Measurements from ENCODE around the gene COA5.
A peak's percentile ranks its signal among the peaks of the same experiment; 100 is the strongest.

The COA5 gene, protein sequence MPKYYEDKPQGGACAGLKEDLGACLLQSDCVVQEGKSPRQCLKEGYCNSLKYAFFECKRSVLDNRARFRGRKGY

DNA sequence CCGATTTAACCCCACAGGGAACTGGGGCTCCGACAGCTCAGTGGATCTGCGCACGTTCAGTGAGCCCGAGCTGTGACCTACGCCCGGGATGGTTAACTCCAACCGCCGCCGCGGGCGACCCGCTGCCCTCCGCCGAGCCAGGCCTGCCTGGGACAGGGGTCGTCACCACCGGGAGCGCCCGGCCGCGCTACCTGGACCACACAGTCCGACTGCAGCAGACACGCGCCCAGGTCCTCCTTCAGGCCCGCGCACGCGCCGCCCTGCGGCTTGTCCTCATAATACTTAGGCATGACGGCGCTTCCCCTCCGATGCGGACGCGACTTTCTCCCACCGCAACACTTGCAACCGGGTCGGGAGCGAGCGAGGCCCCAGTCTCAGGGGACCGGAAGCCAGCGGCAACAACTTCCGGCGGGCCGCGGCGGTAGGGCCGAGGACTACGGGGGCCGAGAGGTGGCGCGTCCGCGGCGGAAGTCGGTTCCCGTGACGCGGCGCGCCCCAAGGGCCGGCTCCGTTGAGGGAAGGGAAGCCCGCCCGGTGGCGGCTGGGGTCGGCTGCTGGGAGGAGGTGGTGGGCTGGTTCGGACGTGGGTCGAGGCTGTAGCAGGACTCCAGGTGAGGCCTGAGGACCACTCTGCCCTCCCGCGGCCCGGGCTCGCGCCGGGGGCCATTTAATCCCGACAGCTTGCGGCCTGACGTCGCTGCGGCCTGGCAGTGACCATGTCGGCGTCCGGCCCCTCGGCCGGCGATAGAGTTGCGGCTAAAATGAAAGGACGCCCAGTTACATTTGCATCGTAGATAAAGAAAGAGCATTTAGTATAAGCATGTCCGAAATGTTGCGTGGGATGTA lies at the start of gene COA5, which contains the start of gene UNC50:
Gene COA5, minus strand, starts transcription at position 397 of the 846 bp plus-strand sequence. Its CDS starts 107 bp downstream, at position 290.
Gene UNC50, plus strand, starts transcription at position 474 of the 846 bp plus-strand sequence. CDS start 1,171 bp downstream, outside the sequence.
- peak; percentile 93 for DNase-seq (ENCODE audit: low spot score)

- DNase-seq (ENCODE audit: low spot score): no peak
Observed at GRCh38 chr2:98656800-98657199, 48.5 kb upstream of the COA5 start.

DNA sequence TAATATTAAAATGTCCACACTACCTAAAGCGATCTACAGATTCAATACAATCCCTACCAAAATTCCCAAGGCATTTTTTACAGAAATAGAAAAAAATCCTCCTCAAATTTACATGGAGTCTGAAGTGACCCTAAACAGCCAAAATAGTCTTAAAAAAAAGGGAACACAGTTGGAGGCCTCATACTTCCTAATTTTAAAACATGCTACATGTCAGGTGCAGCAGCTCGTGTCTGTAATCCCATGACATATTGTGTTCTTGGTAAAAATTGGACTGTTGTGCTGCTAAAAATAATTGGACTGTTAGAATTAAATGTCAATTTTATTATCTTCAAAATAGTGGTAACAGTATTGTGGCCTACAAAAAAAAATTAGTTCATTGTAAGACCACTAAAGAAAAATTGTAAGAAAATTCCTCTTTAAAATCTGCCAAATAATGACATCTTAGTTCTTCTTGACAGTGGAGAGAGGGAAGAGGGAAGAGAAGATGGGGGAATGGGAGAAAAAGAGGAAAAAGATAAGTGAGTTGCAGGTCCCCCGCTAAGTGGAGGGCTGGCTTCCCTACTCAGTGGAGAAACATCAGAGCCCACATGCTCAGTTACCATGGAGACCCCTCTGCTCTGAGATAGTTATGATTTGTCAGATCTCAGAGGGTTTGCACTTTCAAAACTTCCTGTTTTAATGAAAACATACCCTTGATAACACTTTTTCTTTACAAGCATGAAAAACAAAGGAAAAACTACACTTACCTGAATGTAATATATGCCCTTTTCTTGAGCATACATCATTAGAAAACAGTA lies 46.6 kb upstream of the COA5 start:
- no peak for DNase-seq (ENCODE audit: low spot score)

DNA sequence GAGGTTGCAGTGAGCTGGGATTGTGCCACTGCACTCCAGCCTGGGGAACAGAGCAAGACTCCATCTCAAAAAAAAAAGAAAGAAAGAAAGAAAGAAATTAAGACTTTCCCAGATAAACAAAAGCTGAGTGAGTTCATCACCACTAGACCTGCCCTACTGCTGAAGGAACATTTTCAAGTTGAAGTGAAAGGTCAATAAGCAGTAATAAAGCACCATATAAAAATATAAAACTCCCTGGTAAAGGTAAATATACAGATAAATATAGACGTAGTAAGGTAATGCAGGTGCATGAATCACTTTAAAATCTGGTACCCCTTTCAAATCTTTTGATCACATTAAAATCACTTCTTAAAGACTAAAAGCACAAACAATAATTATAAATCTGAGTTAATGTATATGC lies 42.7 kb upstream of the COA5 start:
- DNase-seq (ENCODE audit: low spot score): no peak

- no peak for DNase-seq (ENCODE audit: low spot score)
Observed at GRCh38 chr2:98649992-98650375, 41.7 kb upstream of the COA5 start.

DNA sequence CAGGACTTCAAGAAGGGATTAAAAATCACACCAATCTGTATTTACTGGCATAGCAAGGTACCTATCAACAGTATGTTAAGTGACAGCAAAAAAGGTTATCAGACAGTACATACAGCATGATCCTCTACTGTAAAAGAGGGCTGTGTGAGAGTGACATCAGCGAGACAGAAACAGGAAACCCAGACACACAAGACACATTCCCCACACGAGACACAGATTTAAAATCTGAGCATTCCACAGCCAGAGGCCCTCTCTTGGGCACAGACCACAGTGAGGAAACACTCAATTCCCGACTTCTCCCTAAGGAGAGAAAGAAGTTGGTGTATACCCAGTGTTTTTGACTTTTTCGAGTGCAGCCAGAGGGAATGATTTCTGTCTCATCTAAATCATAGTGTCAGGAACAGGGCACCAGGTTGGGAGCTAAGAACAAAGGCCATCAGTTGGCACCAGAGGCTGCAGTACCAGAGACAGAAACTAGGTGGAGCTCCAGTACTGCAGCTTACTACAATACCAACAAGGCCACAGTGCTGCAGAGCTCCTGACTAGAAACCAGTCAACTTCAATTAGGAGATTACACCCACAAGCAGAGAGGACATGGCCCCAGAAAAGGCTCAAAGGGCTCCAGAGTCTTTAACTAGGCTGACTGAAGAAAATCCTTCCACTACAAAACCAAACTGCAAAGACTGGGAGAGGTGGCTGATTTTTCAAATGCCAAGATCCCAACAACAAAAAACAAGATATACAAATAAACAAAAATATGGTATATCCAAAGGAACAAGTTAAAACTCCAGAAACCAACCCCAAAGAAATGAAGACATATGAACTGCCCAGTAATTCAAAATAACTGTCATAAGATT lies 41.1 kb upstream of the COA5 start:
- peak; percentile 57 for DNase-seq (ENCODE audit: low spot score)

- DNase-seq (ENCODE audit: low spot score): no peak
Observed at GRCh38 chr2:98648451-98648850, 40.1 kb upstream of the COA5 start.

DNA sequence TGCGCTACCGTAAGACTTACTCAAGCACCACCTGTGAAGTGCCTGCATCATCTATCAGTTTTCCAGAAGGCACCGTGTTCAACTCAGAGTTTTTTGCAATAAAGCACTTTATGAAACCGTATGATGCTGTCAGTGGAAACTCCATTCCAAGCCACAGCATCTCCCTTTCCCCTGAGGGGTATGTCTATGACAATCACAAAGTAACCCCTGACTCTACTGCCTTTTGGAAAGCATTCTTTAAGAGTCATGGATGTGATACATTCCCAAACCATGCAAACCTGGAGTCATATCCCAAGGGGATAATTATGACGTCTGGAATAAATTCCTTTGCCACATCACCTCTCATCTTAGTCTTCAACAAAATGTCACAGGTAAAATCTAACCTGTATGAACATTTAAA lies 39.3 kb upstream of the COA5 start:
- no peak for DNase-seq (ENCODE audit: low spot score)

GRCh38 chr2:98643496-98644100 lies 35.3 kb upstream of the COA5 start:
- DNase-seq (ENCODE audit: low spot score): no peak

GRCh38 chr2:98637401-98638147 lies 29.3 kb upstream of the COA5 start:
- DNase-seq (ENCODE audit: low spot score): no peak

DNA sequence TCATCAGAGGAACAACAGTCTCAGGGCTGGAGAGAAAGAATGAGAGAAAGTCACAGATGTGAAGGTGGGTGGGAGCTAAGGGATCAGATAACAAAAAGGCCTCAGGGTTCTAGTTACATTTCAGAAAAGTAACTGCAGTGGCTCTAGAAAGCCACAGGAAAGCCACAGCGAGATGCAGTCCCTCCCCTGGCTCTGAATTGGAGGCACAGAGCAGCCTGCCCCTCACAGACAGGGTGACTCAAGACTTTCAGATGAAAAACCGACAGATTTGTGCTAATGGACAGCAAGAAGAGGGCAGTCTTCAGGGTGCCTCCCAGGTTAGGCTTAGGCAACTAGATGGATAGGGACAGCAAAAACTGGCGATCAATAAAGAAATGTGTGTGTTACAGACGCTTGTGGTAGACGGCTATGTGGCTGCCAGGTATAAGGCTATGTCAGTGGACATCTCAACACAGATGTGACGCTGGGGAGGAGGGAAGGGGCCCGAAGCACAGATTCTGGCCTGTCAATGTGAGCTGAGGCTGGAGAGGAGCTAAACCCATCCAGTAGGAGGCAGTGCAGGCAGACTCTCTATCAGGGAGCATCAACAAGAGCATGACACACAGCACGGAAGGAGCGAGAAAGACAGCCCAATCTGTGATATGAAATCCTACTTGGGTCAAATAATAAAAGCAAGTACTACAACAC lies 26.2 kb upstream of the COA5 start:
- no peak for DNase-seq (ENCODE audit: low spot score)

DNA sequence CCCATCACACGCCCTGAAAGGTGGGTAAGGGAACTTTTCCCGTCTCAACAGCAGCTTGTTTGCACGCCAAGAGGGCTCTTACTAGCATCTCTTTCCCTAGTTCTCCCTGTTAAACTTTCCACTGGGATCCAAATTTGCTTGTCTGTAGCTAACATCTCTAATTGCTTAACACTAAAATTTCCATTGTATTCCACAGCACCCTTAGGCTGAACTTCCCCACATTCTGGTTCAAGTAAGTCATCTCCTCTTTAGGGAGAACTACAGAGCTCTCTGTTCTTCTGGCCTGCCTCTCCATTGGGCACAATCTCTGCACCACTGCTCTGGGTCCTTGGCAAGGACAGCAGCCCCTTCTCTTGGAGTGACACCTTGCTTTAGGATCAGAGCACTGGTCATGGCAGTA lies 24.0 kb upstream of the COA5 start:
- DNase-seq (ENCODE audit: low spot score): no peak

DNA sequence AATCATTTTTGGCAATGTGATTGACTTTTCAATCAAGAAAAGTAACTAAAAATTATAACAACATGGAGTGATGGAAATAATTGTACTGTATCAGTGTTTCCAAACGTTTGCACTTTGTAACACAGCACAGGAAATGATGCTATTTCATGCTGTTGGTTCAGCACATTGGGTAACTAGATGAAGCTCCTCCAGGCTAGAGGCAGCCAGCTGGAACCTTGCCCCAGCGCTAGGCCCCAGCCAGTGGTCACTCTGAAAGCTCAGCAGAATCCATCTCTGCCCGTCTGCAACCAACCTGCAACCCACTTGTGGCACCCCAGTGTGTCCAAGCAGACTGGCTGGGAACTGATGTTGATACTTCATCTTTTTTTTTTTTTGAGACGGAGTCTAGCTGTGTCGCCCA lies 15.3 kb upstream of the COA5 start:
- DNase-seq (ENCODE audit: low spot score): no peak

- DNase-seq (ENCODE audit: low spot score): no peak
Observed at GRCh38 chr2:98617149-98617548, 8.8 kb upstream of the COA5 start.

DNA sequence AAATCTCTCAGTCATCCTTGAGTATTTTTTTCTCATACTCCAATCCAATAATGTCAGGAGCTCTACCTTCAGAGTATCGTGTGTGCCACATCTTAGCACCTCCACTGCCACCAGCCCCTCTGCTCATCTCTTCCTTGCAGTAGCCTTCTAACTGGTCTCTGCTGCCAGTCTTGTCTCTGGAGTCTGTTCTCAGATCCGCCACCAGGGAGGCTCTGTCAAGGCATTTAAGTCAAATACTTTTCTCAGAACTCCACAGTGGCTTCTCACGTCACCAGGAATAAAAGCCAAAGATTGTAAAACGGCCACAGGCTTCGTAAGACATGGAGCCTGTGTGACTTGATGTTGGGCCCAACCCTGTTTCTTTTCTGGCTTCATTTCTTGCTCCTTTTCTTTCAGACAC lies 7.2 kb upstream of the COA5 start:
- DNase-seq (ENCODE audit: low spot score): no peak

DNA sequence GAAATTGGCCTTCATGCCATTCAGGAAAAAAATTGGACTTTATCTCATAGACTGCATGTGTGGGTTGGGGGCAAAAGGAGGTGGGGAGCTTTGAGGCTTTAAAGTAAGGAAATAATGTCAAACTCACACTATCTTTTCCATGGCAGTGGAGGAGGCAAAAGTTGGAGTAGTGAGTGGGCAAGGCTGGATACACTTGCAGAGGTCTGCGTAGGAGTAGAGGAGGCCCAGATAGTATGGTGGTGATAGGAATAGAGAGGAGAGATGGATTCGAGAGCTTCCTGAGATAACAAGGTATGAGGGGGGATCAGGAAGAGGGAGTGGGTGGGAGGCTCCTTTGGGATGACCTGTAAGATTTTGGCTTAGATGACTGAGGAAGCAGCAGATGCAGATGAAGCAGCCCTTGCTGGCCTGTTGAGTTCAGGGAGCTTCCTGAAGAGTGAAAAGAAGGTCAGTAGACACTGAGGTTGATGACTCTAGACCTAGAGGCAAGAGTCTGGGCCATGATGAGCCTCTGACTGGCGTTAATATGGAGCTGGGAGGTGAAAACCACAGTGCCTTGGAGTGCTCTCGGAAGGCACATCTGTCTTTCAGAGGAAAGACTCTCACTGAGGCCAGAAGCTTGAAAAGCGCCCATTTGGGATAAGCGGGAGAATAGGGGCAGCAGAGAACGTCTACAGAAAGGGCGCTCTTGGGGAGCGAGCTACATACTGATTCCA lies 5.9 kb upstream of the COA5 start:
- DNase-seq (ENCODE audit: low spot score): no peak

GRCh38 chr2:98608962-98609604 lies 771 bp upstream of the COA5 start:
- DNase-seq (ENCODE audit: low spot score): no peak

- DNase-seq (ENCODE audit: low spot score): no peak
Observed at GRCh38 chr2:98607741-98608115, 584 bp downstream of the COA5 start.

GRCh38 chr2:98607104-98607503 lies 1.2 kb downstream of the COA5 start:
- no peak for DNase-seq (ENCODE audit: low spot score)

All from germinal center (tissue), 1 donor.